AG10803 (cell line): ENCODE results near the gene GRIK1.

ENCODE experiments used
- DNase-seq: peaks from one replicate; pipeline ENCODE4 v3.0.0; 2010; ENCODE audit warnings: low read depth
- H3K4me3 ChIP-seq: 2 replicates; pipeline ENCODE4 v1.5.1; 2011; ENCODE audit warnings: mild to moderate bottlenecking, low read length, control low read depth
- CTCF ChIP-seq: conservative IDR thresholded peaks from 2 replicates; pipeline ENCODE4 v1.5.1; 2011; ENCODE audit warnings: mild to moderate bottlenecking, low read length, control low read depth, inconsistent platforms

Gene GRIK1

GRCh38 chr21:29671728-29672127 lies 268.1 kb downstream of the GRIK1 start:
- no peak for DNase-seq
- no peak overlapping the region for H3K4me3 ChIP-seq
- TF ChIP-seq CTCF: no peak

- TF ChIP-seq CTCF: no peak
- no peak overlapping the region for H3K4me3 ChIP-seq
- no peak for DNase-seq
These were observed 269.6 kb downstream of the GRIK1 start for GRCh38 chr21:29670228-29670627.

DNA sequence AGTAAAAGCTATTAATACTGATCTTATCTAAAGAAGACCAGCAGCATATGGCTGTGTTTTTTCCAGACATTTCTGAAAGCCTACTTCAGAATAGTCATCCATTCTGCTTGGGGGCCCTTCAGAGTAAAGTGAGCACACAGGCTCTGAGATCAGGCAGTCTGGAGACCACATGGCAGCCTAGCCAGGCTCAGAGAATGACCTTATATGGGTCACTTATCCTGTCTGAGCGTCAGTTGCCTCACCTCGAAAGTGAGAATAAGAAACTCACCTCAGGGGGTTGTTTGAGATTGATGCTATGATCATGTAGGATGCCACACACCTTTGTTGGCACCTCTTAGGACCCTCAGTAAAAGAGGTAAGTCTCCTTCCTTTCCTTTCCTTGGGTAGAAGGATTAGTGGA lies 270.4 kb downstream of the GRIK1 start:
- no peak for DNase-seq
- H3K4me3 ChIP-seq: no peak overlapping the region
- TF ChIP-seq CTCF: no peak

DNA sequence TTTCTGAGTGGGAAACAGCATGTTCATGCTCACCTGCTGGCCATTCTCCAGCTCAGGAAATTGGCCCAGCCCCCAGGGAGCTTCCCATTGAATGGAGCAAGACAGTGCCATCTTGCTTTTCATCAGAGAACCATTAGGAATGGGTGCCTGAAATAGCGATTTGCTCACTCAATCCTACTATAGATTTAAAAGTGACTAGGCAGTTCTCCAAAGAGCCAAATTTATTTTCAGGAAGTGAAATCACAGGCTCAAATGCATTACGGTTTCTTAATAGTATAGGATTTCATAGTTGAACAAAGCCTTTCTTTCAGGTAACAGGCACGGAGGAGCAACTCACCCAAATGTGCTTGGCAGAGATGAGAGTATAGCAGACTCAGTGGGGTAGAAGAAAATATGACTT lies 272.1 kb downstream of the GRIK1 start:
- DNase-seq: no peak
- H3K4me3 ChIP-seq: no peak overlapping the region
- TF ChIP-seq CTCF: no peak

DNA sequence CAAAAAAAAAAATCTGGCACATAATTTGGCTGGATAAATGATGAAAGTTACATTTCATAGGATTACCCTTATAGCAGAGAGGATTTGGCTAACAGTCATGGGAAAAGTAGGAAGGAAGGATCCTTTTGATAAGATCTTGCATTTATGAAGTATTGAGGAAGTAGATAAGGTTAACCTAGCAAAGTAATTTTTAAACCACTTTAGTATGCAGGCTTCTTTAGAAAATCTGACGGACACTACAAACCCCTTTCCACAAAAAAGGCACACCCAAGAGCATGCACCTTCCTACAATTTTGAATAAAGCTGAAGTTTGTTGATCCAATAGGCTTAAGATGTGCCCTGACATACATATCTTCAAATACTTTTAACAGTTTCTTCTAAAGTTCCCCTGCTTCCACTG lies 275.2 kb downstream of the GRIK1 start:
- no peak for DNase-seq
- no peak for TF ChIP-seq CTCF
- H3K4me3 ChIP-seq: no peak overlapping the region

- no peak for TF ChIP-seq CTCF
- DNase-seq: no peak
- H3K4me3 ChIP-seq: no peak overlapping the region
These were observed 277.9 kb downstream of the GRIK1 start for GRCh38 chr21:29661672-29662442.

DNA sequence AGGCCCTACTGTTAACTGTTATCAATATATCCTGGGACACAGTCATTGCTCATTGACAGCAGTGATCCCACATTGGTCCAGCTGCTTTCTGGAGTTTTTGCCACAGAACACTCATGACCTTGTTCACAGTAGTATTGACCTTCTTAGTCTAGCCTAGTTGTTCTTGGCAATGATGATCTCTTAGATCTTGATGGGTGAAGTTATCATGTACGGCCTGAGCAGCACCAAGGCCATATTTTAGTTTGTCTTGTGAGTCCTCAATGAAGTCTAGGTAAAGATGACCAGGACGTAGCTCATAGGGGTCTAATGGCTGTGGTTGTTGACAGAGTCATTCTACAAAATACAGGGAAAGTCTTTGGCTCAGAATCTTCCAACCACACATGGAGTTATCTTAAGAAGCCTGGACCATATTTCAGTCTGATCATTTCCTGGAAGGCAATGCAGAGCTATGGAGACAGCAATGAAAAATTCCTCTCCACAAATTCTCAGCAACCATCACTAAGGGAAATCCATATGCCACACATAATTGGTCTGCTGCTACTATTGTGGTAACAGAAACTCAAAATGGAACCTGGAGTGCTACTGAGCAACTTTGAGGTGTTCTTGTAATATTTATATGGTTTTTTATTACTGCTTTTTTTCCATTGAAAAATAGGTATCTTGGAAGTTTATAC lies 279.6 kb downstream of the GRIK1 start:
- no peak for TF ChIP-seq CTCF
- no peak overlapping the region for H3K4me3 ChIP-seq
- no peak for DNase-seq
